ENCODE measurements around the gene MYO1H.

DNA sequence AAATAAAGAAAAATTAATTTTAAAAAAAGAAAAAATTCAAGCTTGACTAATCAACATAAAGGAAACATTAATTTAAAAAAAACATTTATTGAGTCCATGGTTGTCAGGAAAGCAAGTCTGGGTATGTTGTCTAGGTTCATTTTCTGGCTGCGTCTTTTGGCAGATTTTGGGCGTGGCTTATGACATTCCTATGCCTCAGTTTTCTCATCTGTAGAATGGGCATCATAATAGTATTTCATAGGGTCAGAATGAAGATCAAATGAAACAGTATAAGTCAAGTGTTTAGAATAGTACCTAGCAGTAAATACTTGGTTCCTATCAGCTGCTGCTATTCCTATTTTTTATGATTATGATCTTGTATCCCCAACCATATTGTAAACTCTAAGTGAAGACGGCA, 40.5 kb downstream of the MYO1H start:
- TF ChIP-seq, protein P1, sequence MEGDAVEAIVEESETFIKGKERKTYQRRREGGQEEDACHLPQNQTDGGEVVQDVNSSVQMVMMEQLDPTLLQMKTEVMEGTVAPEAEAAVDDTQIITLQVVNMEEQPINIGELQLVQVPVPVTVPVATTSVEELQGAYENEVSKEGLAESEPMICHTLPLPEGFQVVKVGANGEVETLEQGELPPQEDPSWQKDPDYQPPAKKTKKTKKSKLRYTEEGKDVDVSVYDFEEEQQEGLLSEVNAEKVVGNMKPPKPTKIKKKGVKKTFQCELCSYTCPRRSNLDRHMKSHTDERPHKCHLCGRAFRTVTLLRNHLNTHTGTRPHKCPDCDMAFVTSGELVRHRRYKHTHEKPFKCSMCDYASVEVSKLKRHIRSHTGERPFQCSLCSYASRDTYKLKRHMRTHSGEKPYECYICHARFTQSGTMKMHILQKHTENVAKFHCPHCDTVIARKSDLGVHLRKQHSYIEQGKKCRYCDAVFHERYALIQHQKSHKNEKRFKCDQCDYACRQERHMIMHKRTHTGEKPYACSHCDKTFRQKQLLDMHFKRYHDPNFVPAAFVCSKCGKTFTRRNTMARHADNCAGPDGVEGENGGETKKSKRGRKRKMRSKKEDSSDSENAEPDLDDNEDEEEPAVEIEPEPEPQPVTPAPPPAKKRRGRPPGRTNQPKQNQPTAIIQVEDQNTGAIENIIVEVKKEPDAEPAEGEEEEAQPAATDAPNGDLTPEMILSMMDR (conservative IDR thresholded peaks at IDR 0.05; ENCODE audit: low read length): no peak
- no peak for TF ChIP-seq EZH2phosphoT487 (IDR thresholded peaks at IDR 0.05; ENCODE audit: borderline replicate concordance, low read depth, low read length)

Data from OCI-LY7 (cell line).